NCI-H345 (cell line): ENCODE measurements around the gene TEX13D.
"Not testable (repeated sequence)": the region's sequence is repeated elsewhere in the genome, so short reads cannot be mapped to it uniquely, and the experiment has no call there.

Experiments
- DNase-seq: peaks from one replicate; lab custom pipeline; 2025; lab: John Stamatoyannopoulos, UW

The TEX13D gene

GRCh38 chrX:124332481-124333424 is at the start of gene TEX13D:
Gene TEX13D, plus strand, starts transcription at chrX:124332660. Its CDS starts 258 bp downstream, at chrX:124332918.
- no peak for DNase-seq

GRCh38 chrX:124289443-124289842 is 43.0 kb upstream of the TEX13D start:
- peak; percentile 52 for DNase-seq

GRCh38 chrX:124293810-124294209 is 38.6 kb upstream of the TEX13D start:
- no peak for DNase-seq

- not testable (repeated sequence) for DNase-seq
These were observed 33.1 kb upstream of the TEX13D start for GRCh38 chrX:124299323-124299722.

- DNase-seq = no peak
These were observed 32.1 kb upstream of the TEX13D start for GRCh38 chrX:124300405-124300804.

- DNase-seq = no peak
These were observed 25.1 kb upstream of the TEX13D start for GRCh38 chrX:124307253-124307907.

GRCh38 chrX:124325732-124326131 is 6.7 kb upstream of the TEX13D start:
- no peak for DNase-seq

GRCh38 chrX:124328765-124329164 is 3.7 kb upstream of the TEX13D start:
- DNase-seq = no peak

GRCh38 chrX:124333862-124334261 is 1.4 kb downstream of the TEX13D start:
- no peak for DNase-seq

GRCh38 chrX:124334555-124334954 is 2.1 kb downstream of the TEX13D start:
- not testable (repeated sequence) for DNase-seq

- DNase-seq = no peak
These were observed 3.1 kb downstream of the TEX13D start for GRCh38 chrX:124335598-124335997.

- no peak for DNase-seq
These were observed 5.5 kb downstream of the TEX13D start for GRCh38 chrX:124337916-124338315.

- no peak for DNase-seq
These were observed 6.5 kb downstream of the TEX13D start for GRCh38 chrX:124338733-124339514.

GRCh38 chrX:124341396-124342132 is 9.1 kb downstream of the TEX13D start:
- DNase-seq = no peak

GRCh38 chrX:124342174-124342867 is 9.9 kb downstream of the TEX13D start:
- DNase-seq = no peak

GRCh38 chrX:124343016-124343415 is 10.6 kb downstream of the TEX13D start:
- DNase-seq = no peak

- no peak for DNase-seq
These were observed 11.8 kb downstream of the TEX13D start for GRCh38 chrX:124344246-124344645.

GRCh38 chrX:124346117-124346876 is 13.8 kb downstream of the TEX13D start, which contains the start of gene SH2D1A:
Gene SH2D1A, plus strand, starts transcription at chrX:124346563. Its CDS starts 80 bp downstream, at chrX:124346643.
- DNase-seq = no peak

- DNase-seq = no peak
These were observed 14.4 kb downstream of the TEX13D start for GRCh38 chrX:124346877-124347241.

GRCh38 chrX:124347242-124347641 is 14.8 kb downstream of the TEX13D start:
- no peak for DNase-seq
